HG03378 (cell line): ENCODE data around the gene CYBA.

Experiments
- ATAC-seq: cut with Tn5 transposase; IDR thresholded peaks from one replicate; pipeline ENCODE4 v1.9.1; 2021; ENCODE audit warnings: mild to moderate bottlenecking, moderate library complexity; ENCODE audit not compliant: unreplicated experiment

Gene CYBA

DNA sequence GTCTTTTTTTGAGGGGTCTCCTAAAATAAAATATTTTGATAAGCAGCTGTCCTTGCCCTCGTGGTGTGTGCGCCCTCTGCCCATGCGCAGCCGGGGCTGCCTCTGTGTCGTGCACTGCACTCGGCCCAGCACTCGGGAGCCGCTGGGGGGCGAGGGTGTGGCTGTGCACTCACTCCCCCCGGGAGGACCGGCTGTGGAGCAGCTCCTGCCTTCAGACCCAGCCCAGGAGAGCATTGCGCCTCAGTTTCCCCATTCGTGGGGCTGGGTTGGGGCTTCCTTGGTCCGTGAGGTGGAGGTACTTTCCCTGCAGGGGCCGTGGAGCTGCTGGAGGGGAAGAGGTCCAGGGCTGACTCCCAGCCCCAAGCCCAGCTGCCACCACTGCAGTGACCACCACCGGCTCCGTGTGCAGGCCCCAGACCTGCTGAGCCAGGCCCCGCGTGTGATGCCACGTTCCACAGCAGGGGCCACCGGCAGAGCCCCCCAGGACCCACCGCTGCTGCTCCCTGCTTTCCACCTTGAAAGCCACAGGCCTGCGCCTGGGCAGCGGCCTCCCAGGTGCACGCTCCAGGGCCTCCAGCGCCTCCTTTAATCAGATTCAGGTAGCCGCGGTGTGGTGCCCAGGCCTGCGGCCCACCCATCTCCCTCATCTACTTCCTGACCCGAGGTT lies 18.8 kb downstream of the CYBA start:
- no peak for ATAC-seq

DNA sequence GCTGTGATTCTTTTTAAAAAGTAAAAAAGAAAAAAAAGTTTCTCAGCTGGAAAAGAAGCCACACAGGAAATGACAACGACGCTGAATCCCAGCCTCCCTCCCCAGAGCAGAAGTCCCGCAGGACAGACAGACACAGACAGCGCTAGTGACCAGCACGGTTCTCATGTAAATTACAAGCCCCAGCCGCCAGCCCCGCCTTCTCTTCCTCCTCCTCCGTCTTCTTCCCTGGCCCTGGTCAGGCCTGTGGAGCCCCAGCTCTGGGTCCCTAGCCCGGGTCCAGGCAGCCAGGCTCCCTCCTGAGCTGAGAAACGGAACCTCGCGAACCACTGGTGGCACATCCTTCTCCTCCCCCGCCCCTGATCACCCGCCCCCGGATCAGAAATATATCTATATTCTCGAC lies 19.5 kb downstream of the CYBA start:
- no peak for ATAC-seq

DNA sequence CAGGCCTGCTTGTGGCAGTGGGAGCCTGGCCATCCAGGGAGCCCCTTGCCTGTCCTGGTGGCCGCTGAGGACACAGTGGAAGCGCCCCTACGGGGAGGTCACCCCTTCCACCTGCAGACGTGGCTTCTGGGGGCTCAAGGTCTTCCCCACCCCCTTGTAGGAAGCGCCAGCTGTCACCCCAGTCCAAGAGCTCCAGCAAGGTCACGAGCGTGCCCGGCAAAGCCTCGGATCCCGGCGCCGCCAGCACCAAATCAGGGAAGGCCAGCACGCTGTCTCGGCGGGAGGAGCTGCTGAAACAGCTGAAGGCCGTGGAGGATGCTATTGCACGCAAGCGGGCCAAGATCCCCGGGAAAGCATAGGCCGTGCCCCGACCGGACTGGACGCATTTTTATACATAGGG lies 19.9 kb downstream of the CYBA start:
- no peak for ATAC-seq

DNA sequence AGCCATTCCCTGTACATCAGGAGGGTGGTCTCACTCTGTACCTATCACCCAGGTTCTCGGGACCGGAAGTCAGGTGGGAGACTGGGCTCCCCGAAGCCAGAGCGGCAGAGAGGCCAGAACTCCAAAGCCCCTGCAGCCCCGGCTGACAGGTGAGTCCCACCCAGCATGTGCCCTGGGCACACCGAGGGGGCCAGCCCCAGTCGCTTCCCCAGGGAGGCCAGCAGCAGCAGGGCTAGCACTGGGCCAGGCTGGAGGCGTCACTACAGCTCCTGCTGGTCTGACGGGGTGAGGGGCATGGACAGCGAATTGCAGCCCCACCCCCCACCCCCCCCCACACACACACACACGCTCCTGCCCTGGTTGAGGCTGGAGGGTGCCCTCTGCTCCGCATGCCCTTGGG lies 20.4 kb downstream of the CYBA start:
- ATAC-seq, result no peak

- ATAC-seq, result no peak
Measured at GRCh38 chr16:88629835-88630234, 21.0 kb downstream of the CYBA start.

DNA sequence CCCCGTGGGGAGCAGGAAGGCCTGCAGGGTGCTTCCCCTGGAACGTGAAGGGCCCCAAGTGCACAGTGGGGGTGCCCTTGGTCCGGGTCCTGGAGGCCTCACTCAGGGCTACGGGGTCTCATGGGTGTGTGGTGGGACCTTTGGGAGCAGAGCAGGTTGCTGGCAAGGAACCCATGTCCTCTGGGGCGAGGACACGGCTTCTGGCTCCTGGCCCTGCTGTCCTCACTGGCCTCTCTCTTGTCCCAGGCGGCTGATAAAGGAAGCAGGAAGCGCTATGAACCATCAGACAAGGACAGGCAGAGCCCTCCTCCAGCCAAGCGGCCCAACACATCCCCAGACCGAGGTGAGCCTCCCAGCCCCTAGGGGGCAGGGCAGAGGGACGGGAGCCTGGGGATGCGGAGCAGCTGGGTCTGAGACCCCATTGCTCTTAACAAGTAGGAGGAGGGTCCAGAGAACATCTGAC lies 22.3 kb downstream of the CYBA start:
- no peak for ATAC-seq

DNA sequence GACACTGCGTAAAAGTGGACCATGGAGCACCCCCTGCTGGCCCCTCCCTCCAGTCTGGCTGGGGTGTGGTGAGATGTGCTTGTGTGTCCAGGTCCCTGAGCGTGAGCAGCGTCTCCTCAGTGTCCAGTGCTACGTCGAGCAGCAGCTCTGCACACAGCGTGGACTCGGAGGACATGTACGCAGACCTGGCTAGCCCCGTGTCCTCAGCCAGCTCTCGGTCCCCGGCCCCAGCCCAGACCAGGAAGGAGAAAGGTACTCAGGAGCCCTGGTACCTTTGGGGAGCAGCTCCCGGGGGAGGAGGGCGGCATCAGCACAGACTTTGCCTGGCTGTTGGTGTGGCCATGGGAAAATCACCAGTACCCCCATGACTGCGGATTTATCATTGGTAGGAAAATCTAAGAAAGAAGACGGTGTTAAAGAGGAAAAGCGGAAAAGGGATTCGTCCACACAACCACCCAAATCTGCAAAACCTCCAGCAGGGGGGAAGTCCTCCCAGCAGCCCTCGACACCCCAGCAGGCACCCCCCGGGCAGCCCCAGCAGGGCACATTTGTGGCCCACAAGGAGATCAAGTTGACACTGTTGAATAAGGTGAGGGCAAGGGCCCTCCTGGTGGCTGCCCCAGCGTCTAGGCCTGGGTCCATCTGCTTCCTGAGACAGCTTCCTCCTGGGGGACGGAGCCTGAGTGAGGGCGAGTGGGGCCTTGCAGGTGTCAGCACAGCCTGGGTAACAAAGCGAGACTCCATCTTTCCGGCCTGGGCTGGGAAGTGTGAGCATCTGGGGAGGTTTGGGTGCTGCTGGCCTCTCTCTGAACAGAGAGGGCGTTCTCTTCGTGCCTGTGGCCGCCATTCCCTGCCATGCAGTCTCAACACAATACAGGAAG lies 23.1 kb downstream of the CYBA start:
- no peak for ATAC-seq

- no peak for ATAC-seq
Measured at GRCh38 chr16:88626646-88627045, 24.2 kb downstream of the CYBA start.

DNA sequence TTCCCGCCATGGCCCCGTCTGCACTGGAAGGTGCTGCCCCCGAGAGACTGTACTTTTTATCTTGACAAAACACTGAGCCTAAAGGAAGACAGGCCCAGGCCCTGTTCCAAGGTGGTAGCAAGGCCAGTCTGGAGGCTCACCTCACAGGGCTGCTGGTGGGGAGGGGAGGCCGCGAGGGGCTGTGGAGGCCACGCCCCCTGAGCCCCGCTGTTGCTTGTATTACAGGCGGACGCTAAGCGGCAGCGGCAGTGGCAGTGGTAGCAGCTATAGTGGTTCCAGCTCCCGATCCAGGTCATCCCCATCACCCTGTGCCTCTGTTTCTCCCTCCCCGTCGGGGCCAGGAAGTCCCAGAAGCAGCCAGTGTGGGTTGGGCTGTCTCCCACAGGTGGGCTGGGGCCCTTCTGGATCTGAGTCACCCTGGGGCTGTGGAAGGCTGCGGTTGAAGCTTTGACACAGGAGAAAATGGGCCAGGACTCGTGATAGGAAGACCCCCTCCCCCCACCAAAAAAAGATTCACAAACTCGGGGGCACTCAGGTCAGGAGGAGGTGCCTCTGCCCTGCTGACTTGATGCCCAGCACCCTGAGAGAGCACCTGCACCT lies 25.8 kb downstream of the CYBA start:
- ATAC-seq, result no peak

GRCh38 chr16:88624481-88624880 lies 26.4 kb downstream of the CYBA start:
- no peak for ATAC-seq

DNA sequence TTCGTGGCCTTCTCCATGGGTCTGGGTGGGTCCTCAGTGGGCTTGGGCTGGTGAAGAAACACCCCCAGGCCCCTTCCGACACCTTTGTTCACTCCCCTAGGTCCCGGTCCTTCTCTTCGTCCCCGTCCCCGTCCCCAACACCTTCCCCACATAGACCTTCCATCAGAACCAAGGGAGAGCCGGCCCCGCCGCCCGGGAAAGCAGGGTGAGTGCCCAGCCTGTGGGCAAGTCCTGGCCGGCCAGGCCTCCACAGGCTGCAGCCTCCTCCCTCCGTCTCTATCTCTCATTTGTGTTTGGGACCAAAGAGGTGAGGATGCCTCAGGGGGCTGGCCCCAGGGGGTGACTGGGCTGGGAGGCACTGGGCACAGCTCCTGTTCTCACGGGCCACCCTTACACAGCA lies 27.0 kb downstream of the CYBA start:
- ATAC-seq, result no peak

GRCh38 chr16:88622866-88623265 lies 28.0 kb downstream of the CYBA start:
- ATAC-seq, result no peak

GRCh38 chr16:88622125-88622524 lies 28.7 kb downstream of the CYBA start:
- no peak for ATAC-seq

GRCh38 chr16:88619859-88620815 lies 30.7 kb downstream of the CYBA start:
- ATAC-seq, result no peak

- no peak for ATAC-seq
Measured at GRCh38 chr16:88618956-88619667, 31.7 kb downstream of the CYBA start.

DNA sequence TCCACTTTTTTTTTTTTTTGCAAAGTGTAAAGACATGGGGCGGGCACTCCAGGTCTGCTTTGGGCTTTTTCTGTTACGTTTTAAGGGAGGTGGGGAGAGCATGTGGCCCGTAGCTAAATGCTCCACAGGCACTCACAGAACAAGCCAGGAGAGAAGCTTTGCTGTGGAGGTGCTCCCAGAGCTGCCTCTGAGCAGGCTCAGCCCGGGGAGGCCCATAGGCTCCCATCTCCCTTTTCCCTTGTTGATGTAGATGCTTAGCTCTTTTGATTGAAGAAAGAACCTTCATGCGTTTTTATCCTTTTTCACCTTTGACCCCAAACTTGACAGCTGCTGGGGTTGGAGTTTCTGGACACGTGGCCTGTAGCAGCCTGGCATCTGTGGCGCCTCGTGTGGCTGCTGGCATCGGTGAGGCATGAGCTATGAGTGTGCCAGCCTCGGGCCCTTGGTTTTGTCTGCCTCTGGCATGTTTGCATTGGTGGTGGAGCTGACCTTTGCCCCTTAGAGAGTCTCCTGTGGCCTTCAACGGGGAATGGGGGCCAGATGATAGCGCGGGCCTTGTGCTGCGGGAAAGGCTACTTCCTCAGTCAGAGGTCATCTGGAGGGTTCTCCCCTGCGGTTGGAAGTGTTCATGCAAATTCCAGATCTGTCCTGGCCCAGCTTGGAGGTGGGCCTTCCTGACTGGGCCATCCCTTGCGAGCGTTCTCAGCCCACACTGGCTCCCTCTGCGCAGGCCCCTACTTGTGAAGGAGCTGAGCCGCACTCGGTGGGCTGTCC lies 32.5 kb downstream of the CYBA start:
- no peak for ATAC-seq

DNA sequence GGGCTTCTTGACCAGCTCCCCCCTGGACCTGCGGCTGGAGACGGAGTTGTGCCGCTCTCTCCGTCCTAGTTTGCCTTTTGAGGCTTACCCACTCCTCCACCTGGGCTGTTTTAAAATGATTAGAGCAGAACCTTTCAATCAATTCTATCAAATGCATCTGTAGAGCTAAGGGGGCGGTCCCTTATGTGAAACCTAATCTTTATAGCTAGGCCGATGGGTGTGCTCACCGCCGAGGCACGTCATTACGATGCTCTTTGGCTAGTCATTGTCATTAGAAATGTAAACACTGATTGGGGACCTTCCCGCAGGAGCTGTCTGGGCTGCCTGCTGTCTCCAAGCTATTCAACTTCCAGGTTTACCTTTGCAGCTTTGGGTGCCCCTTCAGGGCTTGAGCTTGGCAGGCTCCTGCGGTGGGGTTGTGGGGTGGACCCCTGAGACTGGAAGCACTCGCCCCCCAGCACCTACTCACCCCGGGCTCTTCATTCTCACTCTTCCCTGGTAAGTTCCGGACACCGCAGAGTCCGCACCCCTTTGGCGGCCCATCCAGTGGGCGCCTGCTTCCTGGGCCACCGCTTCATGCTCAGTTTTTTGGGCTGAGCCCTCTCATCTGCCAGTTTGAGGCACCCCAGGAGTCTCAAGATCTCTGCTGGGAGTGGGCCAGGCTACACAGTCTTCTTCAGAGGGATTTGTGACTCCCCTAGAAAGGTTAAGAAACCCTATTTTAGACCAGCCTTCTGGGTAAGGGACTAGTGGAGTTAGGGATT lies 33.4 kb downstream of the CYBA start:
- no peak for ATAC-seq

- ATAC-seq, result no peak
Measured at GRCh38 chr16:88616736-88617135, 34.1 kb downstream of the CYBA start.

GRCh38 chr16:88616320-88616719 lies 34.5 kb downstream of the CYBA start:
- ATAC-seq, result no peak
